ENCODE measurements around the gene RTN1.

DNA sequence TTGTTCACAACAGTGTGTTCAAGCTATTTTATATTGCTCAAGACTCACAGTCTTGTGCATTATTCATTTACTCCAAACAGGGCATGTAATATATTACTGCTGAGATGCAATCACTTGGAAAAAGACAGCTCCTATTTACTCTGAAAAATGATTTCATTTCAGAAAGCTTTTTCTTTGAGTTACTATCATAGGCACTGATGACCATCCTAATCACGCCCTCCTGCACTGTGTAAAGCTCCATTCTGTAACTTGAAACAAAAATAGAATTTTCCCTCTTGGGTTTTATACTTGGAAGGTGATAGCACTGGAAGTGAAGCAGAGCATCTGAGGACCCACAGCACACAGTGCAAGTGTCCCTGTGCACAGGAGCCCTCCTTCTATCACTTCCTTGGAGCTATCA is 55.6 kb downstream of the RTN1 start:
- TF ChIP-seq, protein P1, sequence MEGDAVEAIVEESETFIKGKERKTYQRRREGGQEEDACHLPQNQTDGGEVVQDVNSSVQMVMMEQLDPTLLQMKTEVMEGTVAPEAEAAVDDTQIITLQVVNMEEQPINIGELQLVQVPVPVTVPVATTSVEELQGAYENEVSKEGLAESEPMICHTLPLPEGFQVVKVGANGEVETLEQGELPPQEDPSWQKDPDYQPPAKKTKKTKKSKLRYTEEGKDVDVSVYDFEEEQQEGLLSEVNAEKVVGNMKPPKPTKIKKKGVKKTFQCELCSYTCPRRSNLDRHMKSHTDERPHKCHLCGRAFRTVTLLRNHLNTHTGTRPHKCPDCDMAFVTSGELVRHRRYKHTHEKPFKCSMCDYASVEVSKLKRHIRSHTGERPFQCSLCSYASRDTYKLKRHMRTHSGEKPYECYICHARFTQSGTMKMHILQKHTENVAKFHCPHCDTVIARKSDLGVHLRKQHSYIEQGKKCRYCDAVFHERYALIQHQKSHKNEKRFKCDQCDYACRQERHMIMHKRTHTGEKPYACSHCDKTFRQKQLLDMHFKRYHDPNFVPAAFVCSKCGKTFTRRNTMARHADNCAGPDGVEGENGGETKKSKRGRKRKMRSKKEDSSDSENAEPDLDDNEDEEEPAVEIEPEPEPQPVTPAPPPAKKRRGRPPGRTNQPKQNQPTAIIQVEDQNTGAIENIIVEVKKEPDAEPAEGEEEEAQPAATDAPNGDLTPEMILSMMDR (IDR thresholded peaks at IDR 0.05): no peak
- no peak for TF ChIP-seq POLR2AphosphoS5 (IDR thresholded peaks at IDR 0.05)
